HG02840 (cell line): ENCODE data around the gene MTA2.
"Not testable (repeated sequence)": the region's sequence is repeated elsewhere in the genome, so short reads cannot be mapped to it uniquely, and the experiment has no call there.

Experiments used
- ATAC-seq: cut with Tn5 transposase; IDR thresholded peaks from one replicate; pipeline ENCODE4 v1.9.1; 2021; ENCODE audit warnings: mild to moderate bottlenecking, moderate library complexity, moderate number of reproducible peaks; ENCODE audit not compliant: unreplicated experiment, low FRiP score

Gene MTA2

GRCh38 chr11:62593434-62594044 is 8.1 kb downstream of the MTA2 start:
- no peak for ATAC-seq

GRCh38 chr11:62592989-62593421 is 8.7 kb downstream of the MTA2 start:
- ATAC-seq, result no peak

- no peak for ATAC-seq
Measured at GRCh38 chr11:62592146-62592815, 9.4 kb downstream of the MTA2 start.

- peak; percentile 91 for ATAC-seq
Measured at GRCh38 chr11:62591448-62592145, 10.1 kb downstream of the MTA2 start, which contains the start of gene TUT1. TSS of gene TUT1 (minus strand) at chr11:62591523. CDS start at chr11:62591485, 38 bp downstream.

GRCh38 chr11:62588966-62589637 is 12.6 kb downstream of the MTA2 start:
- ATAC-seq, result no peak

- ATAC-seq, result not testable (repeated sequence)
Measured at GRCh38 chr11:62585356-62585755, 16.3 kb downstream of the MTA2 start.

- not testable (repeated sequence) for ATAC-seq
Measured at GRCh38 chr11:62581735-62582134, 19.9 kb downstream of the MTA2 start.

- no peak for ATAC-seq
Measured at GRCh38 chr11:62580959-62581715, 20.5 kb downstream of the MTA2 start.

- ATAC-seq, result no peak
Measured at GRCh38 chr11:62579252-62579651, 22.4 kb downstream of the MTA2 start.

- no peak for ATAC-seq
Measured at GRCh38 chr11:62578541-62578940, 23.1 kb downstream of the MTA2 start.

GRCh38 chr11:62577046-62577714 is 24.5 kb downstream of the MTA2 start:
- no peak for ATAC-seq

- ATAC-seq, result no peak
Measured at GRCh38 chr11:62575837-62576236, 25.8 kb downstream of the MTA2 start.

GRCh38 chr11:62575156-62575555 is 26.5 kb downstream of the MTA2 start:
- no peak for ATAC-seq

- peak; percentile 15 for ATAC-seq
Measured at GRCh38 chr11:62574363-62575071, 27.1 kb downstream of the MTA2 start.

- peak; percentile 90 for ATAC-seq
Measured at GRCh38 chr11:62573592-62574362, 27.9 kb downstream of the MTA2 start, which contains the start of gene EEF1G. TSS of gene EEF1G (minus strand) at chr11:62573891. CDS start at chr11:62573842, 49 bp downstream.

- ATAC-seq, result no peak
Measured at GRCh38 chr11:62573006-62573591, 28.6 kb downstream of the MTA2 start.

- ATAC-seq, result no peak
Measured at GRCh38 chr11:62572431-62572830, 29.2 kb downstream of the MTA2 start.

GRCh38 chr11:62571493-62571892 is 30.2 kb downstream of the MTA2 start:
- not testable (repeated sequence) for ATAC-seq
